ENCODE data around the gene UBE2L3. TPM values are rescaled to one million over a fixed set of nuclear protein-coding genes. Genes with fewer than 3 reads are reported as not detected.
A peak's percentile ranks its signal among the peaks of the same experiment; 100 is the strongest.

The UBE2L3 gene
- total and polyA plus RNA-seq, 2 of the 13 experiments (the other 11 are each of a cell fraction or from before 2014, with no cell fraction given), result 30.2 to 58.1 TPM

DNA sequence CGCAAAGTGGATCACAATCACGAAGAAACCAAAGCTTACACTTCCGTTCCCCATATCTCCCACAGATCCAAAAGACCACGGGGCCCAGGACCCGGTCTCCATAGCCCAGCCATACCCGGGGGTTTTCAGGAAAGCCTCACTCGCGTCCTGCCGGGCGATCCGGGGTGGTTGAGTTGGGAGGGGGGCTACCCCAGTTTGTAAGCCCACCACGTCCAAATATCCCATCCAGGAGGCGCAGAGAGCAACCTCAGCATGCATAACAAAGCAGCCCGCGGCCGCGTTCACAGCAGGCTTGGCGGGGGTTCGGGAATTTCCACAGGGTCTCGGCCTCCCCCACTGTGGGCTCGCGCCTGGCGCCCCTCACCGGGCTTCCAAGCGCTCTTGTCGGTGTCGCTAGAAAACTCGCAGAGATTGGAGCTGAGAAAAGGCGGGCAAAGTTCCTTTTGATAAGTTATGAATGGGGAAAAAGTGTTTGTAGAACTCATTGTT lies 84.1 kb downstream of the UBE2L3 start (continued):
- TF ChIP-seq, protein P1, sequence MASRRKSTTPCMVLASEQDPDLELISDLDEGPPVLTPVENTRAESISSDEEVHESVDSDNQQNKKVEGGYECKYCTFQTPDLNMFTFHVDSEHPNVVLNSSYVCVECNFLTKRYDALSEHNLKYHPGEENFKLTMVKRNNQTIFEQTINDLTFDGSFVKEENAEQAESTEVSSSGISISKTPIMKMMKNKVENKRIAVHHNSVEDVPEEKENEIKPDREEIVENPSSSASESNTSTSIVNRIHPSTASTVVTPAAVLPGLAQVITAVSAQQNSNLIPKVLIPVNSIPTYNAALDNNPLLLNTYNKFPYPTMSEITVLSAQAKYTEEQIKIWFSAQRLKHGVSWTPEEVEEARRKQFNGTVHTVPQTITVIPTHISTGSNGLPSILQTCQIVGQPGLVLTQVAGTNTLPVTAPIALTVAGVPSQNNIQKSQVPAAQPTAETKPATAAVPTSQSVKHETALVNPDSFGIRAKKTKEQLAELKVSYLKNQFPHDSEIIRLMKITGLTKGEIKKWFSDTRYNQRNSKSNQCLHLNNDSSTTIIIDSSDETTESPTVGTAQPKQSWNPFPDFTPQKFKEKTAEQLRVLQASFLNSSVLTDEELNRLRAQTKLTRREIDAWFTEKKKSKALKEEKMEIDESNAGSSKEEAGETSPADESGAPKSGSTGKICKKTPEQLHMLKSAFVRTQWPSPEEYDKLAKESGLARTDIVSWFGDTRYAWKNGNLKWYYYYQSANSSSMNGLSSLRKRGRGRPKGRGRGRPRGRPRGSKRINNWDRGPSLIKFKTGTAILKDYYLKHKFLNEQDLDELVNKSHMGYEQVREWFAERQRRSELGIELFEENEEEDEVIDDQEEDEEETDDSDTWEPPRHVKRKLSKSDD (CRISPR knock-in tag; IDR thresholded peaks at IDR 0.05; ENCODE audit: low read depth), result no peak
- TF ChIP-seq, protein P2, sequence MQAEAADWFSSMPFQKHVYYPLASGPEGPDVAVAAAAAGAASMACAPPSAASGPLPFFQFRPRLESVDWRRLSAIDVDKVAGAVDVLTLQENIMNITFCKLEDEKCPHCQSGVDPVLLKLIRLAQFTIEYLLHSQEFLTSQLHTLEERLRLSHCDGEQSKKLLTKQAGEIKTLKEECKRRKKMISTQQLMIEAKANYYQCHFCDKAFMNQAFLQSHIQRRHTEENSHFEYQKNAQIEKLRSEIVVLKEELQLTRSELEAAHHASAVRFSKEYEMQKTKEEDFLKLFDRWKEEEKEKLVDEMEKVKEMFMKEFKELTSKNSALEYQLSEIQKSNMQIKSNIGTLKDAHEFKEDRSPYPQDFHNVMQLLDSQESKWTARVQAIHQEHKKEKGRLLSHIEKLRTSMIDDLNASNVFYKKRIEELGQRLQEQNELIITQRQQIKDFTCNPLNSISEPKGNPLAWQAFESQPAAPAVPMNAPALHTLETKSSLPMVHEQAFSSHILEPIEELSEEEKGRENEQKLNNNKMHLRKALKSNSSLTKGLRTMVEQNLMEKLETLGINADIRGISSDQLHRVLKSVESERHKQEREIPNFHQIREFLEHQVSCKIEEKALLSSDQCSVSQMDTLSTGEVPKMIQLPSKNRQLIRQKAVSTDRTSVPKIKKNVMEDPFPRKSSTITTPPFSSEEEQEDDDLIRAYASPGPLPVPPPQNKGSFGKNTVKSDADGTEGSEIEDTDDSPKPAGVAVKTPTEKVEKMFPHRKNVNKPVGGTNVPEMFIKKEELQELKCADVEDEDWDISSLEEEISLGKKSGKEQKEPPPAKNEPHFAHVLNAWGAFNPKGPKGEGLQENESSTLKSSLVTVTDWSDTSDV (CRISPR knock-in tag; IDR thresholded peaks at IDR 0.05), result 0 out of 2 replicates have a peak, but pooled peaks have one; percentile 59
- no peak for TF ChIP-seq RNF2 (conservative IDR thresholded peaks at IDR 0.05; ENCODE audit: low read depth)
- TF ChIP-seq ZNF569 (CRISPR knock-in tag; IDR thresholded peaks at IDR 0.05; ENCODE audit: borderline replicate concordance), result no peak
- TF ChIP-seq CAMTA2 (CRISPR knock-in tag; IDR thresholded peaks at IDR 0.05; ENCODE audit: borderline replicate concordance), result 0 out of 2 replicates have a peak, but pooled peaks have one; percentile 37
- no peak for TF ChIP-seq RELA (CRISPR knock-in tag; IDR thresholded peaks at IDR 0.05)
- TF ChIP-seq, protein P3, sequence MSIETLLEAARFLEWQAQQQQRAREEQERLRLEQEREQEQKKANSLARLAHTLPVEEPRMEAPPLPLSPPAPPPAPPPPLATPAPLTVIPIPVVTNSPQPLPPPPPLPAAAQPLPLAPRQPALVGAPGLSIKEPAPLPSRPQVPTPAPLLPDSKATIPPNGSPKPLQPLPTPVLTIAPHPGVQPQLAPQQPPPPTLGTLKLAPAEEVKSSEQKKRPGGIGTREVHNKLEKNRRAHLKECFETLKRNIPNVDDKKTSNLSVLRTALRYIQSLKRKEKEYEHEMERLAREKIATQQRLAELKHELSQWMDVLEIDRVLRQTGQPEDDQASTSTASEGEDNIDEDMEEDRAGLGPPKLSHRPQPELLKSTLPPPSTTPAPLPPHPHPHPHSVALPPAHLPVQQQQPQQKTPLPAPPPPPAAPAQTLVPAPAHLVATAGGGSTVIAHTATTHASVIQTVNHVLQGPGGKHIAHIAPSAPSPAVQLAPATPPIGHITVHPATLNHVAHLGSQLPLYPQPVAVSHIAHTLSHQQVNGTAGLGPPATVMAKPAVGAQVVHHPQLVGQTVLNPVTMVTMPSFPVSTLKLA (IDR thresholded peaks at IDR 0.05), result no peak
- TF ChIP-seq ZNF260 (CRISPR knock-in tag; IDR thresholded peaks at IDR 0.05; ENCODE audit: borderline replicate concordance, low read depth), result no peak
- TF ChIP-seq POLR2G (IDR thresholded peaks at IDR 0.05; ENCODE audit: low read depth, low read length), result peak; percentile 63
- TF ChIP-seq FOSL1 (CRISPR knock-in tag; IDR thresholded peaks at IDR 0.05; ENCODE audit: borderline replicate concordance), result no peak
- TF ChIP-seq, protein P4, sequence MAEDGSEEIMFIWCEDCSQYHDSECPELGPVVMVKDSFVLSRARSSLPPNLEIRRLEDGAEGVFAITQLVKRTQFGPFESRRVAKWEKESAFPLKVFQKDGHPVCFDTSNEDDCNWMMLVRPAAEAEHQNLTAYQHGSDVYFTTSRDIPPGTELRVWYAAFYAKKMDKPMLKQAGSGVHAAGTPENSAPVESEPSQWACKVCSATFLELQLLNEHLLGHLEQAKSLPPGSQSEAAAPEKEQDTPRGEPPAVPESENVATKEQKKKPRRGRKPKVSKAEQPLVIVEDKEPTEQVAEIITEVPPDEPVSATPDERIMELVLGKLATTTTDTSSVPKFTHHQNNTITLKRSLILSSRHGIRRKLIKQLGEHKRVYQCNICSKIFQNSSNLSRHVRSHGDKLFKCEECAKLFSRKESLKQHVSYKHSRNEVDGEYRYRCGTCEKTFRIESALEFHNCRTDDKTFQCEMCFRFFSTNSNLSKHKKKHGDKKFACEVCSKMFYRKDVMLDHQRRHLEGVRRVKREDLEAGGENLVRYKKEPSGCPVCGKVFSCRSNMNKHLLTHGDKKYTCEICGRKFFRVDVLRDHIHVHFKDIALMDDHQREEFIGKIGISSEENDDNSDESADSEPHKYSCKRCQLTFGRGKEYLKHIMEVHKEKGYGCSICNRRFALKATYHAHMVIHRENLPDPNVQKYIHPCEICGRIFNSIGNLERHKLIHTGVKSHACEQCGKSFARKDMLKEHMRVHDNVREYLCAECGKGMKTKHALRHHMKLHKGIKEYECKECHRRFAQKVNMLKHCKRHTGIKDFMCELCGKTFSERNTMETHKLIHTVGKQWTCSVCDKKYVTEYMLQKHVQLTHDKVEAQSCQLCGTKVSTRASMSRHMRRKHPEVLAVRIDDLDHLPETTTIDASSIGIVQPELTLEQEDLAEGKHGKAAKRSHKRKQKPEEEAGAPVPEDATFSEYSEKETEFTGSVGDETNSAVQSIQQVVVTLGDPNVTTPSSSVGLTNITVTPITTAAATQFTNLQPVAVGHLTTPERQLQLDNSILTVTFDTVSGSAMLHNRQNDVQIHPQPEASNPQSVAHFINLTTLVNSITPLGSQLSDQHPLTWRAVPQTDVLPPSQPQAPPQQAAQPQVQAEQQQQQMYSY (CRISPR knock-in tag; IDR thresholded peaks at IDR 0.05), result no peak
- TF ChIP-seq SYNCRIP (IDR thresholded peaks at IDR 0.05; ENCODE audit: insufficient read depth, low read depth, low read length), result no peak
- TF ChIP-seq ZFP37 (CRISPR knock-in tag; IDR thresholded peaks at IDR 0.05; ENCODE audit: borderline replicate concordance), result no peak
- TF ChIP-seq, protein P5, sequence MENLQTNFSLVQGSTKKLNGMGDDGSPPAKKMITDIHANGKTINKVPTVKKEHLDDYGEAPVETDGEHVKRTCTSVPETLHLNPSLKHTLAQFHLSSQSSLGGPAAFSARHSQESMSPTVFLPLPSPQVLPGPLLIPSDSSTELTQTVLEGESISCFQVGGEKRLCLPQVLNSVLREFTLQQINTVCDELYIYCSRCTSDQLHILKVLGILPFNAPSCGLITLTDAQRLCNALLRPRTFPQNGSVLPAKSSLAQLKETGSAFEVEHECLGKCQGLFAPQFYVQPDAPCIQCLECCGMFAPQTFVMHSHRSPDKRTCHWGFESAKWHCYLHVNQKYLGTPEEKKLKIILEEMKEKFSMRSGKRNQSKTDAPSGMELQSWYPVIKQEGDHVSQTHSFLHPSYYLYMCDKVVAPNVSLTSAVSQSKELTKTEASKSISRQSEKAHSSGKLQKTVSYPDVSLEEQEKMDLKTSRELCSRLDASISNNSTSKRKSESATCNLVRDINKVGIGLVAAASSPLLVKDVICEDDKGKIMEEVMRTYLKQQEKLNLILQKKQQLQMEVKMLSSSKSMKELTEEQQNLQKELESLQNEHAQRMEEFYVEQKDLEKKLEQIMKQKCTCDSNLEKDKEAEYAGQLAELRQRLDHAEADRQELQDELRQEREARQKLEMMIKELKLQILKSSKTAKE (CRISPR knock-in tag; IDR thresholded peaks at IDR 0.05; ENCODE audit: borderline replicate concordance), result no peak
- no peak; the same call in 1 of the 2 replicates for TF ChIP-seq BORCS8-MEF2B (CRISPR knock-in tag; IDR thresholded peaks at IDR 0.05)
